NCI-H2029 treated with DMSO at 0.1 percent for 48 hours (cell line): ENCODE measurements around the gene NAALADL2.

Source experiments
- DNase-seq: peaks from one replicate; lab custom pipeline; 2025; lab: John Stamatoyannopoulos, UW

NAALADL2 gene

GRCh38 chr3:174859114-174859735 is at the start of gene NAALADL2:
NAALADL2 (plus strand) TSS chr3:174859334.
- DNase-seq: peak; percentile 41

- DNase-seq: no peak
These were observed 48.9 kb upstream of the NAALADL2 start for GRCh38 chr3:174810254-174810653.

- DNase-seq: no peak
These were observed 46.8 kb upstream of the NAALADL2 start for GRCh38 chr3:174812172-174812862.

GRCh38 chr3:174815750-174816149 is 43.4 kb upstream of the NAALADL2 start:
- no peak for DNase-seq

- no peak for DNase-seq
These were observed 38.2 kb upstream of the NAALADL2 start for GRCh38 chr3:174820885-174821284.

GRCh38 chr3:174821477-174821876 is 37.7 kb upstream of the NAALADL2 start:
- no peak for DNase-seq

GRCh38 chr3:174822320-174822719 is 36.8 kb upstream of the NAALADL2 start:
- no peak for DNase-seq

- DNase-seq: no peak
These were observed 33.1 kb upstream of the NAALADL2 start for GRCh38 chr3:174826069-174826468.

GRCh38 chr3:174844746-174845145 is 14.4 kb upstream of the NAALADL2 start:
- DNase-seq: no peak

- no peak for DNase-seq
These were observed 13.1 kb upstream of the NAALADL2 start for GRCh38 chr3:174846055-174846454.

- DNase-seq: no peak
These were observed 4.1 kb upstream of the NAALADL2 start for GRCh38 chr3:174854987-174855386.

GRCh38 chr3:174857301-174857700 is 1.8 kb upstream of the NAALADL2 start:
- DNase-seq: no peak

- no peak for DNase-seq
These were observed 781 bp upstream of the NAALADL2 start for GRCh38 chr3:174858353-174858752.

GRCh38 chr3:174859756-174860155 is 622 bp downstream of the NAALADL2 start:
- DNase-seq: peak; percentile 64

GRCh38 chr3:174862101-174862500 is 3.0 kb downstream of the NAALADL2 start:
- peak; percentile 64 for DNase-seq

GRCh38 chr3:174862666-174863065 is 3.5 kb downstream of the NAALADL2 start:
- DNase-seq: no peak

- DNase-seq: no peak
These were observed 4.4 kb downstream of the NAALADL2 start for GRCh38 chr3:174863488-174863887.

- DNase-seq: no peak
These were observed 10.3 kb downstream of the NAALADL2 start for GRCh38 chr3:174869448-174869847.

GRCh38 chr3:174873832-174874657 is 14.9 kb downstream of the NAALADL2 start:
- DNase-seq: peak; percentile 29

GRCh38 chr3:174882789-174883188 is 23.7 kb downstream of the NAALADL2 start:
- no peak for DNase-seq

- no peak for DNase-seq
These were observed 24.9 kb downstream of the NAALADL2 start for GRCh38 chr3:174883881-174884675.
